Bone marrow (tissue), 2 donors: ENCODE data around the gene GPATCH11.

Source experiments
- DNase-seq, 2 donors: peaks; one replicate each; lab custom pipeline; 2025; lab: John Stamatoyannopoulos, UW

GPATCH11 gene

DNA sequence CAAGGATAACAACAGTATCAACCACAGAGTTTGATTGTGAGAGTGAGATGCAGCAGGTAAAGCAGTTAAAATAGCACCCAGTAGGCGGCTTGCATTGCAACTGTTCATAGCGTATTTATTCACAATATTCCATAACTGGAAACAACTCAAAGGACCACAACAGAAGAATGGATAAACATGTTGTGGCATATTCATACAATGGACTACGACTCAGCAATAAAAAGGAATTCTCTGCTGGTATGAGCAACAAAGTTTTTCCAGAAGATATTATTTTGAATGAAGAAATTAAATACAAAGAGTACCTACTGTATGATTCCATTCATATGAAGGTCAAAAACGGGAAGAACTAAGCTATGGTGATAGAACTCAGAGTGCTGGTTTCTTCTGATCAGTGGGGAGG, 25.2 kb downstream of the GPATCH11 start:
- no peak for DNase-seq

GRCh38 chr2:37110306-37111212, 26.2 kb downstream of the GPATCH11 start:
- DNase-seq = no peak

- no peak for DNase-seq
These were observed 27.6 kb downstream of the GPATCH11 start for GRCh38 chr2:37111958-37112357.

DNA sequence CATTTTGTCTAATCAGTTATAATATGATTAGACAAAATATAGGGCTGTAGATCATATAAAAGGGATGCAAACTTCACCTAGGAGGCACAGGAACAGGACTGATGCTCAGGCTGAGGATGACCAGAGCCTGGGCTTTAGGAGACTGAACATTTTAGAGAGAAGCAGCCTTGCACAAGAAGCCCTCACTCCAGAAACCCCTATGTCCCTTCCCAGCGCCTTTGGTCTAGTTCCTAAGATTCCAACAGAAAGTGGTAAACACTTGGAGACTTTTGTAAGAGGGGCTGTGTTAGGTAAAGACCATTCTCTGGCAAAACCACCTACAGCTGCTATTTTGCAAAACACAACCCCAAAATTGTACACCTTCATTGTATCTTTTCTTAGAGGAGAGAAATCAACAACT, 33.2 kb downstream of the GPATCH11 start:
- no peak for DNase-seq

- DNase-seq = no peak
These were observed 34.8 kb downstream of the GPATCH11 start for GRCh38 chr2:37119157-37119556.

DNA sequence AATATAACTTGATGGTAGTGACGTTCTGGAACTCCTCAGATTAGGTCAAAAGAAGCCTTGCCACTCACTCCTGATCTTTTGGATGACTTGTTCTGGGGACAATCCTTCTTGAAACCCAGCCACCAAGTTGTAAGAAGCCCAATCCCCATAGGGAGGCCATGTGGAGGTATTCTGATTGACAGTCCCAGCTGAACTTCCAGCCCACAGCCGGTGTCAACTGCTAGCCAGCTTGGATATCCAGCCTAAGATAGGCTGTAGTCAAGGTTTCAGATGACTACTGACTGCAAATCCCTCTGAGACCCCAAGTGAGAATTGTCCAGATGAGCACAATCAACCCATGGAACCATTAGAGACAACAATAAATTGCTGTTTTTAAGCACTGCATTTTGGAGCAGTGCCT, 41.1 kb downstream of the GPATCH11 start:
- DNase-seq = no peak

GRCh38 chr2:37132914-37133313, 48.6 kb downstream of the GPATCH11 start:
- DNase-seq = no peak

DNA sequence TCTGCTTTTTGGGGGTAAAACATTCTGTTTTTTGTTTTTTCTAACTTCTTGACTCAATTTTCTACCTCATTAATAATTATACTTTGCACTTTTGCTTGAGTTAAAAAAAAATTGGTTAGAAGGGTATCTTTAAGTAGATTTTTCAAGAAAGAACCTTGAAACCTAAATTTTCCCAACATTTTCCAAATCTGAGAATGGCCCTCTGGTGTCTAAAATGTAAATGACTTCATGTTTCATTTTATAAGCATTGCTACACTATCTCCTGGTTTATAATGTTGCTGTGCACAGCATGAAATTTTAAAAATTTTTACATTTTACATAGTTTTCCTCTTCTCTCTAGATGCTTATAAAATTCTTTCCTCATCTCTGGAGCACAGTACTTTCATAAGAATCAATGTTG, 58.2 kb downstream of the GPATCH11 start:
- DNase-seq = no peak

- no peak for DNase-seq
These were observed 59.7 kb downstream of the GPATCH11 start for GRCh38 chr2:37143974-37144373.

DNA sequence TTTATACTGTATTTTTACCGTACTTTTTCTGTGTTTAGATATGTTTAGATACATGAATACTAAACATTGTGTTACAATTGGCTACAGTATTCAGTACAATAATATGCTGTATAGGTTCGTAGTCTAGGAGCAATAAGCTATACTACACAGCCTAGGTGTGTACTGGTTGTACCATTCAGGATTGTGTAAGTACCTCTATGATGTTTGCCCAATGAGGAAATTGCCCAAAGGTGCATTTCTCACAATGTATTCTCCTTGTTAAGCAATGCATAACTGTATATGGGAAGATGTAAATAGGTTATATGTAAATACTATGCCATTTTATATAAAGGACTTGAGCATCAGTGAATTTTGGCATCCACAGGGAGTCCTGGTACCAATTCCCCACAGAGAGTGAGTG, 61.7 kb downstream of the GPATCH11 start:
- no peak for DNase-seq

- DNase-seq = no peak
These were observed 64.0 kb downstream of the GPATCH11 start for GRCh38 chr2:37148325-37148724.
